Omental fat pad (tissue), 4 donors: Measurements from ENCODE around the gene ECE1. TPM values are rescaled to one million over a fixed set of nuclear protein-coding genes. Genes with fewer than 3 reads are reported as not detected.

Source experiments
- ATAC-seq: fragments of 150-250 bp; one replicate; pipeline ENCODE4 v1.9.1; 2016; ENCODE audit warnings: mild to moderate bottlenecking, moderate library complexity; ENCODE audit not compliant: low FRiP score
- DNase-seq: peaks from one replicate; pipeline ENCODE4 v3.0.0-alpha.2; 2019; ENCODE audit warnings: low spot score
- total RNA-seq, 4 donors: library from RNA; depleted of rRNA; stranded (reverse); fragments of >200 nt; gene quantifications; one replicate each; pipeline ENCODE4 v1.1.0, GENCODE V29; 2016
- TF ChIP-seq, protein P1 (sequence below), 3 donors: fragments of 450-650 bp; IDR thresholded peaks; one replicate each; pipeline ENCODE4 v1.5.1; 2016 to 2017; ENCODE audit warnings: antibody characterized with exemption in 3 of 3, mild to moderate bottlenecking in 3 of 3, moderate library complexity in 2 of 3

ECE1 gene
- total RNA-seq, 4 donors from 2014 or later, result 43.5 to 158 (median 114) TPM

DNA sequence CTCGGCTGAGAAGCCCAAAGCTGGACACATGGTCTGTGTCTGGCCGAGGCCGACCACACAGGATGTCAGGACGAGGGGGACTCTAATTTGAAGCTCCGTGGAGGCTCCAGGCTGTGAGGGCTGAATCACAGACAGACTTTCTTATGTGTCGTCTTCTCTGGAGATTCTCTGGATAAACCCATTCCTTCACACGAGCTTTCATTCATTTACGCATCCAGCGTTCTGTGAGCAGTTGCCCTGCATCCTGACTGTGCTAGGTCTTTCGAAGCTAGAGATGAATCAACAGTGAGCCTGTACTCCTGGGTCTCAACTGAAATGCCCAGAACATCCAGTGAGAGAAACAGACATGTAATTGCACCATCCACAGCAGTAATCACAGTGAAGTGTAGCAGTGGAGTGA lies 49.6 kb downstream of the ECE1 start:
- no peak for DNase-seq
- ATAC-seq, result no peak
- TF ChIP-seq, protein P1, sequence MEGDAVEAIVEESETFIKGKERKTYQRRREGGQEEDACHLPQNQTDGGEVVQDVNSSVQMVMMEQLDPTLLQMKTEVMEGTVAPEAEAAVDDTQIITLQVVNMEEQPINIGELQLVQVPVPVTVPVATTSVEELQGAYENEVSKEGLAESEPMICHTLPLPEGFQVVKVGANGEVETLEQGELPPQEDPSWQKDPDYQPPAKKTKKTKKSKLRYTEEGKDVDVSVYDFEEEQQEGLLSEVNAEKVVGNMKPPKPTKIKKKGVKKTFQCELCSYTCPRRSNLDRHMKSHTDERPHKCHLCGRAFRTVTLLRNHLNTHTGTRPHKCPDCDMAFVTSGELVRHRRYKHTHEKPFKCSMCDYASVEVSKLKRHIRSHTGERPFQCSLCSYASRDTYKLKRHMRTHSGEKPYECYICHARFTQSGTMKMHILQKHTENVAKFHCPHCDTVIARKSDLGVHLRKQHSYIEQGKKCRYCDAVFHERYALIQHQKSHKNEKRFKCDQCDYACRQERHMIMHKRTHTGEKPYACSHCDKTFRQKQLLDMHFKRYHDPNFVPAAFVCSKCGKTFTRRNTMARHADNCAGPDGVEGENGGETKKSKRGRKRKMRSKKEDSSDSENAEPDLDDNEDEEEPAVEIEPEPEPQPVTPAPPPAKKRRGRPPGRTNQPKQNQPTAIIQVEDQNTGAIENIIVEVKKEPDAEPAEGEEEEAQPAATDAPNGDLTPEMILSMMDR (IDR thresholded peaks at IDR 0.05), result no peak

DNA sequence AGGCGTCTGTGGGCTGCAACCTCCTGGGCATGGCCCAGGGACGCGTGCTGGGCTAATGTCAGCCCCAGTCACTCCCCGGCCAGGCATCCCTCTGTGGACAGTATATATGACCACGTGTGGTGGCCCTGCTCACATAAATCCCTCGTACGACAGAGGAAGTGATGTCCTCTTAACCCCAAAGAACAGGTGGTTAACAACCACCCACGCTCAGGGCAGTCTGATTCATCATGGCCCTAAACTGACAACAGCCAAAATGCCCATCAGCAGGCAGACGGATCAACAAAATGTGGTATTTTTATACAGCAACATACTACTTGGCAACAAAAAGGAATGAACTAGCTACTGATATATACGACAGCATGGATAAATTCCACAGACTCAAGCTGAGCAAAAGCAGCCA lies 51.0 kb downstream of the ECE1 start:
- ATAC-seq (no peak), DNase-seq (no peak)
- TF ChIP-seq, protein P1 (IDR thresholded peaks at IDR 0.05), result no peak

DNA sequence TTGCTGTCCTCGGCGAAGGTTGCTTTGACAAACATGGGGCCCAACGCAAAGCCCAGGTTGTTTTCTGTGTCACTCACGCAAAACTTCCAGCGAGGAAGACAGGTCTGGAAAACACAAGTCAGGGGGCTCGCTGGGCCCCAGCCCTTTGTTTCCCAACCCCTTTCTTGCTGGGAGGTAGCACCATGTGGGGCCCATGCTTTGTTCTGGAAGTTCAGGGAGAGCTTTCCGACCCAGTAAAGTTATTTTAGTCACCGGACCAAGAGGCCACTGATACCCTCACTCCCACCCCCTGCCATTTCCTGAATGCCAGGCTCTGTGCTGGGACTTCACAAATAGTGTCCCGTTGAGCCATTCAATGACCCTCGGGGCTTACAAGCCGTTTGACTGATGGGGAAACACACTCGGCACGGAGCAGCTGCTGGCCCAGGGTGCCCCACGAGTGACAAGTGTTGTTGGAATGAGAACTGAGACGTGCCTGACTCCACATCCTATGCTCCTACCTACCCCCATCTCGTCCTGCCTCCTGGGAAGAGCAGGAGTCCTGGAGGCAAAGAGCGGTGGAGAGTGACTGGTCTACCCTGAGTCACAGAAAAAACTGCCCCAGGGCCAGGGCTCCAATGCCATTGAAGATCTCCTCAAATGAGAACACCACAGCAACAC lies 52.0 kb downstream of the ECE1 start:
- TF ChIP-seq, protein P1 (IDR thresholded peaks at IDR 0.05), result no peak
- ATAC-seq (no peak), DNase-seq (no peak)

DNA sequence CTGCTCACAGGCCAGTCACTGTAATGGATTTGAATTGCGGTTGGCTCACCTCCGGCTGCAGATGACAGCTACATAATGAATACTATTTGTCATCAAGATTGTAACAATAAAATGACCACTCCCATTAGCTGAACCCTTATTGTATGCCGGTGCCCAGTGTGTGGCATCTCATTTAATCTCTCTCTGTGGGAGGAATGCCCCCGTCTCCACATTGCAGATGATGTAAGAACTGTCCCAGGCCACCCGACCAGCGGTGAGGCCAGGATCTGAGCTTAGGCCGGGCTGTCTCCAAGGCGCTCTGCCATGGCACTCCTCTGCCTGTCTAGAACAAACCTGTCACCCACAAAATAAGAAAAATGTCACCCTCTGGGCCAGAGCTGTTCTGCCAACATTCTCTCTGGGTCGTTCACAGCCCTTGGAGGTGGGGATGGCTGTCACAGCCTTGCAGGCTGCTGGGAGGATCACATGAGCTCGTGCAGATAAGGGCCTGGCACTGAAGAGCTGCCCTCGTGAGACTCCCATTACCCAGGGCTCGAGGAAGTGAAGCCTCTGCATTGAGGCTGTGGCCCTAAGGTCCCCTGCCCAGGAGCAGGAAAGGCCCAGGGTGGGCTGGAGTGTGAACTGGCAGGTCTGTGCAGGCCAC lies 52.7 kb downstream of the ECE1 start:
- no peak for ATAC-seq

DNA sequence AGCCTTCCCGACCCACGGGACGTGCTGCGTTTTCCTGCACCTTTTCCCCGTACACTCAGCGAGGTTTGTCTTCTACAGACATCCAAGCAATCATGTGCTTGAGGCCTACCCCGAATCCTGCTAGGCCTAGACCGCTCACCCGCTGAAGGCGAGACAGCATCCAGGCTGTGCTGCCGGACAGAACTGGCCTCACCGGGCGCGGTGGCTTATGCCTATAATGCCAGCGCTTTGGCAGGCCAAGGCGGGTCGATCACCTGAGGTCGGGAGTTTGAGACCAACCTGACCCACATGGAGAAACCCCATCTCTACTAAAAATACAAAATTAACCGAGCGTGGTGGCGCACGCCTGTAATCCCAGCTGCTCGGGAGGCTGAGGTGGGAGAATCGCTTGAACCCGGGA lies 54.1 kb downstream of the ECE1 start:
- ATAC-seq (no peak), DNase-seq (no peak)
- TF ChIP-seq, protein P1 (IDR thresholded peaks at IDR 0.05), result no peak

More for the DNA sequence above, 52.7 kb downstream of the ECE1 start:
- TF ChIP-seq, protein P1 (IDR thresholded peaks at IDR 0.05), result no peak
- DNase-seq, result no peak

DNA sequence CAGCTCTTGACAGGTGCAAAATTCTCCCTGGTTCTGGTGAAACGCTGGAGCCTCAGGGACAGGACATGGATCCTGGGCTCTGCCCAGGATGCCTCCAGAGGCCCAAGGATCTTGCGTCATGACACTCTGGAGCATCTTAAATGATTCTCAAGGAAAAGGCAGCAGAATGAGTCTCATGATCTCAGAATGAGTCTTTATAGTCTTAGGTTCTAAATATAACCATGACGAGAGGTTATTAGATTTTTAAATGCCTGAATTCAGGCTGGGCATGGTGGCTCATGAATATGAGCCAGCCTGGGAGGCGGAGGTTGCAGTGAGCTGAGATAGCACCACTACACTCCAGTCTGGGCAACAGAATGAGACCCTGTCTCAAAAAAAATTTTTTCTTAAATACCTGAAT lies 55.5 kb downstream of the ECE1 start:
- TF ChIP-seq, protein P1 (IDR thresholded peaks at IDR 0.05), result no peak
- ATAC-seq (no peak), DNase-seq (no peak)

DNA sequence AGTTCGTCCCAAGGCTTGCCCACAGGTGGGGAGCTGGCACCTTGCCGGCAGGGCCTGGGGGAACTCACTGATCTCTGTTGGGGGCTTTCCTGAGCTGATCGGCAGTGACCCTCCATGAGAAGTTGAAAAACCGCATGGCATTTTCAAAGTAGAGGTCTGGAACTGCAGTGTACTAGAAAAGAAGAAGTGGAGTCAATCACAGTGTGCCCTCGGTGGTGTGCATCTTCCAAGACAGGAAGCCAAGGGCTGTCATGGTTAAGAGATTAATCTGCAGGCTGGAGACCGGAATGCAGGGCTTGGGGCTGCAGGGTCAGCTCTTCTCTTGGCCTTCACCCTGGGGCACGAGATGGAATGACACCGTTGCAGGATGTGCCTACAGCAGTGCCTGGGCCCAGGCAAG lies 56.8 kb downstream of the ECE1 start:
- TF ChIP-seq, protein P1 (IDR thresholded peaks at IDR 0.05), result no peak
- ATAC-seq (no peak), DNase-seq (no peak)
